KBM-7 (cell line): ENCODE data around the gene TREH.
"Not testable (repeated sequence)": the region's sequence is repeated elsewhere in the genome, so short reads cannot be mapped to it uniquely, and the experiment has no call there.

Experiments
- DNase-seq: peaks from one replicate; pipeline ENCODE4 v3.0.0-alpha.2; 2015
- in situ Hi-C: fragments of 300-500 bp; cut with MboI; formaldehyde crosslinking; loops from 2 replicates; pipeline ENCODE4 v1.14.3; 2020; ENCODE audit warnings: low sequenced_read_pairs, low pct_unique_long_range_greater_than_20kb, mixed read lengths

Gene TREH

DNA sequence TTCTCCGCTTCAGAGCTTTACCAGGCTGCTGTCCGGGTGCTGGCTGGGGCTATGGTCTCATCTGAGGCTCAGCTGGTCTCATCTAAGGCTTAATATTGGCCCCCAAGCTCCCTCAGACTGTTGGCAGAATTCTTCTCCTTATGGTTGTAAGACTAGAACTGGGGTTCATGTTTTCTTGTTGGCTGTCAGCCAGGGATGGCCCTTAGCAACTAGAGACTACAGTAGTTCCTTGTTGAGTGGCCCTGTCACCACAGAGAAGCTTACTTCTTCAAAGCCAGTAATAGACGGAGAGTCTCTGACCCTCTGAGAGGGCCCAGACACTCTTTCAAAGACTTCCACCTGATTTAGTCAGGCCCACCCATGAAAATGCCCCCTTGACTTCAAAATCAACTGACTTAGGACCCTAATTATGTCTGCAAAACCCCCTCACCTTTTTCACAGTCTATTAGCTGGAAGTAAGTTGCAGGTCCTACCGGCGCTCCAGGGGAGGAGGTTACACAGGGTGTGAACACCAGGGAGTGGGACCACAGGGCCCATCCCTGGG is 24.2 kb upstream of the TREH start:
- DNase-seq: peak; percentile 41
- in situ Hi-C loops: no loop called here

DNA sequence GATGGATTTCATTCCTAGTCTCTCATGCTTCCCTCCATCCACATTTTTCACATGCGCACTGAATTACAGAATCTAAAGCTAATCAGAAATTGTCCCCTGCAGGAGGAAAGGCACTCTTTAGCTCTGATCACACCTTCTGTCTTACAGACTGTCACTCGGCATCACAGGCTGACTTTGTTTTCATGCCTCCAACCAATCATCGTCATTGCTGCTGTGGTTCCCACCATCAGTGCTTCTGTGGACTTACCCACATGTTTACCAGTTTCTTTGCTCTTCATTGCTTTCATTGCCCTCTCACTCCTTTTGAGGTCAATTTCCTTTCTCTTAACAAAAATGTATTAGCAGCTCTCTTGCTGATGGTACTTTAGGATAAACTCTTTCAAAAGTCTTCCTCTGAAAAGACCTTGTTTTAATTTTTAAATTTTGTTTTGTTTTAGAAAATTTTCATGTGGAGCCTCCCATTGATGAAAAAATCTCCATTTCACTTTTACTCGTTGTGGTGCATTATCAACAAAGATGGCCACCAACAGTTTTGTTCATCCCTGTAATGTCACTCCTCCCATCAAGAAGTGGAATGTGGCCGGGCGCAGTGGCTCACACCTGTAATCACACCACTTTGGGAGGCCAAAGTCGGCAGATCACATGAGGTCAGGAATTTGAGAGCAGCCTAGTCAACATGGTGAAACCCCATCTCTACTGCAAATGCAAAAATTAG is 20.2 kb upstream of the TREH start:
- DNase-seq: no peak
- in situ Hi-C loops: no loop called here

DNA sequence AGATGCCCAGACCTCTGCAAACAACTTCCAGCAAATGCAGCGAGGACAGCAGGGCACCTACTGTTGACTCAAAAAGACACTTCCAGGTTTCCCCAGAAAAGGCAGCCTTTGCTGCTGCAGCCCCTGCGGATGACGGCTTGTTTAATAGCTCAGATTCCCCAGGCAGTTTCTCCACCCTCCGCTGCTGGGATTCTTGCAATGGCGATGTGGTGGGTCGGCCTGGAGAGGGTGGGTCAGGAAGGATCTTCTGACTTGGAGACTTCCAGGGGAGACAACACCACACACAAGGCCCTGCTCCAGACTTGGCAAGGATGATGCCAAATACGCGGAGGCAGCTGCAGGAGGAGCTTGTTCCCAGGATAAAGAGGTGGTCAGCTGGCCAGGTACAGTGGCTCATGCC is 17.9 kb upstream of the TREH start:
- in situ Hi-C loops: no loop called here
- DNase-seq: no peak

DNA sequence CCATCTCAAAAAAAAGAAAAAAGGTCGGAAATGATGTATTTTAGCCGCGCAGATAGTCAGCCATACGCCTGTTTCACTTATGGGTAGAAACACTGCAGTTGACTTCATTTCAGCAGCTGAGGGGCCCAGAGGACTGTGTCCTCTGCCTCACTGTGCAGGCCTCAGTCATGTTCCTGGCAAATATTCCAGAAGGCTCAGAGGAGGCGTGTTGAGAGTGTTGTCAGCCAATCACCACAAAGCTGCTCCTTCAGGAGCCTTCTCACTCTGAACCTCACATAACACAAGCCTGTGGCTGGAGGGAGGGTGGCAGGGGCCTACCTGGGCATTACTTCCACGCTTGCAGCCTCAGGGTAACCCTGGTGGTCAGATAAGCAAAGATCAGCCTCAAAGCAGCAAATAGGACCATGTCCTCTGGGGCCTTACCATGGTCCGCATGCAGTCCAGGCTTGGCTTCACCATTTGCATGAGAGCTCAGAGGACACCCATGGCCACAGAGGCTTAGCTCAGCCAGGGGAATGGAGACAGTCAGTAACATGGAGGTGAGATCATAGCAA is 17.3 kb upstream of the TREH start:
- in situ Hi-C loops: no loop called here
- DNase-seq: no peak

DNA sequence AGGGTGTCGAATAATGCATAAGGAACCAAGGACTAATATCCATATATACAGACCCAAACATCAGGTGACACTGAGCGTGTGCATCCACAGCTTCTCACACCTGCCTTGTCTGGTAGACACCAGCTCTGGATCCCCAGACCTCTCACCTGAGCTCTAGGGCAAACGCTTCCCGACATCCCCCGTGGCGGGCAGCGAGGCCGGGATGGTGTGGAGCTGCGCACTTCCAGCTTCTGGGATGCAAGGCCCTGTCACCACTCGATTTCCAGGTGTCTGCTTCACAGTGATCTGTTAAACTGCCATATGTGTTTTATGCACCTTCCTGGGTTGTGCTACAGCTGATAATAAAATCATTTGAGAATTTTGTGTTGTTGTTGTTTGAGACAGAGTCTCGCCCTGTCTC is 15.3 kb upstream of the TREH start:
- in situ Hi-C loops: no loop called here
- no peak for DNase-seq

DNA sequence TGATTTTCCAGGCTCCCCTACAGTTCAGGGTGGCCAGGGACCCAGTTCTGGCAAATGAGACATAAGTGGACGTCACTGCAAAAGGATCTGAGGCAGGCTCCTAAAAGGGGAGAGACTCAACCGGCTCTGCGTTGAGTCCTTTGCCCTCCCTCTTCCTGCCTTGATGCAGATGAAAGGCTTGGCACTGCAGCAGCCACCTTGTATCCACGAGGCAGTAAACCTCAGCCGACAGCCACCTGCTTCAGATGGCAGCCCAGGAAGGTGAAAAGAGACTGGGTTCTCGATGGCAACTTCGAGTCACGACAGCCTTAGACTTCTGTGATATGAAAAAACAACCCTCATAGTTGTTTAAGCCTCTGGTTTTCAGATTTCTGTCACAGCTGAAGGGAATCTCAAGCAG is 14.7 kb upstream of the TREH start:
- DNase-seq: no peak
- in situ Hi-C loops: no loop called here

DNA sequence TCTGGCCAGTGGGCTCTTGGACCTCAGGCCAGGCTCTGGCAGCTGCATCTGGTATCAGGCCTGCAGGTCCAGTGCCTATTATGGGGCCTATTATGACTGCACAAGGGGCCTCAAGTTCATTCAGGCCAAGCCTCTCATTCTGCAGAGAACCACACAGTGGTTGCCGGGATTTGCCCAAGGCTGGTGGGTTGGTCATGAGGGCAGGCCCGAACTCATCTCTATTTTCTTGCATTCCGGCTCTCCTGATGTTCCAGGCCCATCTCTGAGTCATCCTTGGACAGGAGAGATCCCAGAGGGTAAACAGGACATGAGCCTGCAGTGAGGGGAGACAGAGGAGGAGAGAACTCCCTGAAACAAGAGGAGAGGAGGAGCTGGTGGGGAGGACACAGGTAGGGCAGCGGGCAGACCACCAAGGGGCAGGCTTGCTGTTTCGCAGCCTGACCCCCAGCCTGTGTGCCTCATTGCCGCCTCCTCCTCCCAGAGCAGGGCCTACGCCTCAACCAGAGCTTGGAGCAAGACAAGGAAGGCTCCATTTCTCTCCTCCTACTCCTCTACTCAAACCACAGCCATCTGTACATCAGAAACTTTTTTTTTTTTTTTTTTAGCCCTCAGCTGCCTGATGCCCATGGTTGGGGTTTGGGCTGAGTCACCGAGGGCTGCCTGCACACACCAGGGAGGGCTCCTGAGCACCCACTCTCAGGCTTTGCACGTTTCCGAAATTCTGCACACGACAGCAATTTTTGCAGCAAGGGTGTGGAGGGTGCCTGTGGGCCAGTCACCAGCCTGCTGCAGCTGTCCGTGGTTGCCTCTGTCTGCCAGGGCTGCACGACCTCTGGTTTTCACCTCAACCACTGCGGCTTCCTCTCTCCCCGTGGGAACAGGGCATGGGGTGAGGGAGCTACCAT is 12.7 kb upstream of the TREH start:
- no peak for DNase-seq
- in situ Hi-C loops: no loop called here

DNA sequence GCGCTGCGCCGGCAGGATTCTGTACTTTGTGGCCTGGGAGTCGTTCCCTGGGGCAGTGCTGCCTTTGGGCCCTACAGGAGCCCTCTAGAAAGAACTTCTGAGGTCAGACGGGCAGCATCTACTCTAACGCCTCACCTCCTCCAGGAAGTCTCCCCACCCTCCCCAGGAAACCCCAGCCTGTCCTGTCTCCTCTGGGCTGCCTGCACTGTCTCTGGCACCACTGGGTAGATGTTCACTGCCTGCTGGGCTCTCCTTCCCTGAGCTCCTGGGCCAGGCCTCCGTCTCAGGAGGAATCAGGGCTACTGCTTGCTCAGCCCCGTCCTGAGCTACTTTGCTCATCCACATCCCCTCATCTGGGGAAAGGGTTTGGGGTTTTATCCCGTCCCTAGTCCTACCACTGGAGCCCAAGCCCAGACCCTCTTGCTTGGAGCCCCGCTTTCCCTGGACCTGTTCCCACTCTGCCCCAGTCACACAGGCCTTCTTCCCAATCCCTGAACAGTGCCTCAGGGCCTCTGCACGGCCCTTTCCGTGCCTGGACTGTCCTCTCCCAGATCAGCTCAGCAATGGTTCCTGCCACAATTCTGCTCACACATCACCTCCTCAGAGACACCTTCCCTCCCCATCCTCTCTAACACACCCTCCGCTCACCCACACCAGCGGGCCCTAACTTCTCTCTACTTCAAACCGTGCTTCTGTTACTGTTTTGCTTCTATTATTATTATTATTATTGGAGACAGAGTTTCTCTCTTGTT is 11.3 kb upstream of the TREH start:
- DNase-seq: no peak
- in situ Hi-C loops: no loop called here

DNA sequence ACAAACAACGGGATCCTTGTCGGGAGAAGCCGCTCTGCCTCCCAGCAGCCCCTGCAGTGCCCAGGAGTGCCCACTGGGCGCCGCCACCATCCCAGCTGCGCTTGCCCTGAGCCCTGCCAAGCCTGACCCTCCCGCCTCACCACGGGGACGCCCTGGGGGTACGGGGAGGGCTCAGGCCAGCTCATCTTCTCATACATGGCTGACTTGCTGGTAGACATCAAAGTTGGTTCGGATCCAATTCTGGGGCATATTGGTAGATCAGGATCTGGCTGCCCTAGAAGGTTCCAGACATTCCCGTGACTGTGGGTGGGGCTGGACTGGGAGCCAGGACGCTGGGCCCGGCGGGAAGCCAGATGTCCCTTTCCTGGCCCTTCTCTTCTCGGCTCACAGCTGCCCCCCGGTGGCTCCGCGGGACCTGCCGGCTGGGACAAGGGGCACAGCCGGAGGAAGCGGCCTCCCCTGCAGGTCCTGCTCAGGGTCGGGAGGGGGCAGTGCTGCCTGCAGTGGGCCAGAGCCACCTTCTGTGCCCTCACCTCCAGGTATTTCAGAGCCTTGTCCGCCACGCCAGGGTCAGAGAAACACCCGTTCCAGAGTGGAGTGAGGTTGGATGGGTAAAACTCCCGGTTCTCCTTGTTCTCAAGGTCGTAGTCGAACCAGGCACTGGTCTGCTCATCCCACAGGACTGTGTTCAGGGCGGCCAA is 10.6 kb upstream of the TREH start:
- in situ Hi-C loops: no loop called here
- DNase-seq: peak; percentile 77

DNA sequence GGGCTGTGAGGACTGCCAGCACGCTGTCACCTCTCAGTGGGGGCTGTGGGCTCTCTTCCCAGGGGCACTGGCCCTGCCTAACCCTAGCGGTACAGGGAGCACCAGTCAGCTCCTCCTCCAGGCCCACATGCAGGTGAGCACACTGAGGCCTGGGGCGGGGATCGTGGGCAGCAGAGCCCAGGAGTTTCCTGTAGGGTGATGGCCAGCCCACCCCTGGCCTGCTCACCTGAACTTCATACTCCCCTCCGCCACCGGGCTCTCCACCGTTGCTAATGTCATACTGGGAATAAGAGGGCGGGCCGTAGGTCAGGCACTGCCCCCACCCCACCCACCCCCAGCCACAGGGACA is 10.0 kb upstream of the TREH start:
- no peak for DNase-seq
- in situ Hi-C loops: no loop called here

DNA sequence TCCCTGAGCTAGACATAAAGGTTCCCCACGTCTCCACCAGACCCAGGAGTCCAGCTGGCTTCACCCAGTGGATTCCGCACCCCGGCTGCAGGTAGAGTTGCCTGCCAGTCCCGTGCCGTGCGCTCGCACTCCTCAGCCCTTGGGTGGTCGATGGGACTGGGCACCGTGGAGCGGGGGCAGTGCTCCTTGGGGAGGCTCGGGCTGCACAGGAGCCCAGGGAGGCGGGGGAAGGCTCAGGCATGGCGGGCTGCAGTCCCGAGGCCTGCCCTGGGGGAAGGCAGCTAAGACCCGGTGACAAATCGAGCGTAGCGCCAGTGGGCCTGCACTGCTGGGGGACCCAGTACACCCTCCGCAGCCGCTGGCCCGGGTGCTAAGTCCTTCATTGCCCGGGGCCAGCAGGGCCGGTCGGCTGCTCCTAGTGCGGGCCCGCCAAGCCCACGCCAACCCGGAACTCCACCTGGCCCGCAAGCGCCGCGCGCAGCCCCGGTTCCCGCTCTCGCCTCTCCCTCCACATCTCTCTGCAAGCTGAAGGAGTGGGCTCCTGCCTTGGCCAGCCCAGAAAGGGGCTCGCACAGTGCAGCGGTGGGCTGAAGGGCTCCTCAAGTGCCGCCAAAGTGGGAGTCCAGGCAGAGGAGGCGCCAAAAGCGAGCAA is 9.5 kb upstream of the TREH start:
- no peak for DNase-seq
- in situ Hi-C loops: no loop called here

DNA sequence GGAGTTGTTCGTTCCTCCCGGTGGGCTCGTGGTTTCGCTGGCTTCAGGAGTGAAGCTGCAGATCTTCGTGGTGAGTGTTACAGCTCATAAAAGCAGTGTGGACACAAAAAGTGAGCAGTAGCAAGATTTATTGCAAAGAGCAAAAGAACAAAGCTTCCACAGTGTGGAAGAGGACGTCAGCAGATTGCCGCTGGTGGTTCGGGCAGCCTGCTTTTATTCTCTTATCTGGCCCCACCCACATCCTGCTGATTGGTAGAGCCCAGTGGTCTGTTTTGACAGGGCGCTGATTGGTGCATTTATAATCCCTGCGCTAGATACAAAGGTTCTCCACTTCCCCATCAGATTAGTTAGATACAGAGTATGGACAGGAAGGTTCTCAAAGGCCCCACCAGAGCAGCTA is 8.9 kb upstream of the TREH start:
- in situ Hi-C loops, DNase-seq: not testable (repeated sequence)

DNA sequence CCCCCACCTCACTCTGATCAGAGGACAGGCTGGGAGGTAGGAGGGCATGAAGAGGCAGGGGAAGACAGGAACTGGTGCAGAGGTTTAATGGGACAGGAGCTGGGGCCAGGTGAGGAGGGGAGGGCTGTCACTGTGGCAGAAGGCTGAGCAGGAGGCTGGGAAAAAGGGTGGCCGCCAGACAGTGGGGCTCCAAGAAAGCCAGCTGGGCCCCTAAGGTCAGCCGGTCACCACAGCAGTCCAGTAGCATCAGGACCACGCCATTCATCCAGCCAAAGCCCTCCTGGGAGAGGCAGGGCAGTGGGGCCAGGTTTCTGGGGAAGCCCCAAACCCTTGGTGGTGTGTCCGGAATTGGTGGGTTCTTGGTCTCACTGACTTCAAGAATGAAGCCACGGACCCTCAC is 8.5 kb upstream of the TREH start:
- in situ Hi-C loops: no loop called here

DNA sequence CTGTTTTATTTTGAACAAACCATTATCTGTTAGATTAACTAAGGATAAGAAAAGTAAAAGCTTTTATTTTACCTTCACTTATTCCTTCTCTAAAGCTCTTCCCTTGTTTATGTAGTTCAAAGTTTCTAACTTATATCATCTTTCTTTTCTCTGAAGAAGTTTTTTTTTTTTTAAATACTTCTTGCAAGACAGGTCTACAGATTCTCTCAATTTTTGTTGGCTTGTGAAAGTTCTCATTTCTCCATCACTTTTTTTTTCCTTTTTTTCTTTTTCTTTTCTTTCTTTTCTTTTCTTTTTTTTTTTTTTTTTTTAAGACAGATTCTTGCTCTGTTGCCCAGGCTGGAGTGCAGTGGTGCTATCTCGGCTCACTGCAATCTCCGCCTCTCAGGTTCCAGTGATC is 4.7 kb upstream of the TREH start:
- in situ Hi-C loops: no loop called here
- DNase-seq: no peak

More for the DNA sequence above, 8.5 kb upstream of the TREH start:
- no peak for DNase-seq

DNA sequence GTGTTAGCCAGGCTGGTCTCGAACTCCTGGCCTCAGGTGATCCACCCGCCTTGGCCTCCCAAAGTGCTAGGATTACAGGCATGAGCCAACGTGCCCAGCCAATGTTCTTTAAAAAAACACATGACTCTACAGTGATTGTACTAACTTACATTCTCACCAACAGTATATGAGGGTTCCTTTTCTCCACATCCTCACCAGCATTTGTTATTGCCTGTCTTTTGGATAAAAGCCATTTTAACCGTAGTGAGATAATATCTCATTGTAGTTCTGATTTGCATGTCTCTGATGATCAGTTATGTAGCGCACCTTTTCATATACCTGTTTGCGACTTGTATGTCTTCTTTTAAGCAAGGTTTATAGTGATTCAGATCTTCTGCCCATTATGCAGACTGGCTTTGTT is 3.5 kb upstream of the TREH start:
- DNase-seq, in situ Hi-C loops: not testable (repeated sequence)

DNA sequence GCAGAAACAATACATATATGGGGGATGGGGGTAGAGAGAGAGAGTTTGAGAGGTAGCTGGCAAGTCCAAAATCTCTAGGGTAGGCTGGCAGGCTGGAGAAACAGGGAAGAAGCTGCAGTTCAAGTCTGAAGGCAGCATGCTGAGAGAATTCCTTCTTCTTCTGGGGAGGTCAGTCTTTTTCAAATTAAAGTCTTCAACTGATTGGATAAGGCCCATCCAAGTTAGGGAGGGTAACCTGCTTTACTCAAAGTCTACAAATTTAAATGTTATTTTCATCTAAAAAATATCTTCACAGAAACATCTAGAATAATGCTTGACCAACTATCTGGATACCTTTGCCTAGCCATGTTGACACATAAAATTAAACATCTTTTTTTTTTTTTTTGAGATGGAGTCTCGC is 2.9 kb upstream of the TREH start:
- in situ Hi-C loops: no loop called here
- no peak for DNase-seq

DNA sequence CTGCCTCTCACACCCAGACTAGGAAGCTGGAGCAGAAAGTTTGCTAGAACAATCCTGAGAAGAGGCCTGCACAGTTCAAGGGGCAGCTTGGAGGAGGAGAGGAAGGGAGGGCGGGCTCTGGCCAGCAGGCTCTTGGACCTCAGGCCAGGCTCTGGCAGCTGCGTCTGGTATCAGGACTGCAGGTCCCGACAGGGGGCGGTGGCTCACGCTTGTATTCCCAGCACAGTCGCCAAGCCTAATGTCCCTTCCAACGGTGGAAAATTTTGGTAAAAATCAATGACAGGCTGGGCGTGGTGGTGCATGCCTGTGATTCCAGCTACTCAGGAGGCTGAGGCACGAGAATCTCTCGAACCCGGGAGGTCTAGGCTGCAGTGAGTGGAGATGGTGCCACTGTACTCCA is 542 bp downstream of the TREH start:
- DNase-seq, in situ Hi-C loops: not testable (repeated sequence)

DNA sequence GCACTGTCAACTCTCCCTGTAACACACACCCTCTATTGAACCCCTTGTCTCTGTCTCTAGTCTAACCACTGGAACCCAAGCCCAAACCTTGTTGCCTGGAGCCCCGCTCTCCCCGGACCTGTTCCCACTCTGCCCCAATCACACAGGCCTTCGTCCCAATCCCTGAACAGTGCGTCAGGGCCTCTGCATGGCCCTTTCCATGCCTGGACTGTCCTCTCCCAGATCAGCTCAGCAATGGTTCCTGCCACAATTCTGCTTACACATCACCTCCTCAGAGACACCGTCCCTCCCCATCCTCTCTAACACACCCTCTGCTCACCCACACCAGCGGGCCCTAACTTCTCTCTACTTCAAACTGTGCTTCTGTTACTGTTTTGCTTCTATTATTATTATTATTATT is 1.5 kb downstream of the TREH start:
- in situ Hi-C loops: no loop called here
- no peak for DNase-seq

DNA sequence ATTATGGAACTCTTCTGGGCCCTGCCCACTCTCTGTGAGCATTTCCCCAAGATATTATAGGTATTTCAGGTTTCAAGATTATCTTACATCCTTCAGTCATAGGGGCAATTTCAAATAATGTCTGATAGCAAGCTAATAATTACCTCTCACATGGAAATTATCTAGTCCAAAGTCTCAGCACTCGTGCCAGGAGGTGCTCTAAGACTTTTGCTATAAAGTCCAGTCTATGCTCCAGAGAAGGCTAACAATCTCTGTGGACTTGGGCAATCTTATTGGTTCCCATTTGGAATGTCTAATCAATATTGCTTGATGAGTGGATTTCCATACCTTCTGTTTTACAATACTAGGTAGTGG is 5.4 kb downstream of the TREH start:
- in situ Hi-C loops: no loop called here

More for the DNA sequence above, 5.4 kb downstream of the TREH start:
- DNase-seq: no peak
